Keratinocyte (primary cell): ENCODE results near the gene DPYSL4.

Experiments used
- CTCF ChIP-seq, 3 experiments: IDR thresholded peaks in 1 of 3; conservative IDR thresholded peaks in 1 of 3; optimal IDR thresholded peaks in 1 of 3; 2 replicates in 2 of 3; 3 replicates in 1 of 3; pipeline versions ENCODE3 to v1.5.1; 2011; ENCODE audit warnings: low read length in 3 of 3, mild to moderate bottlenecking in 3 of 3, moderate library complexity in 2 of 3, control low read depth in 1 of 3, inconsistent platforms in 1 of 3; ENCODE audit not compliant: insufficient read depth in 2 of 3; ENCODE audit errors: extremely low read depth in 1 of 3
- EZH2 ChIP-seq: IDR thresholded peaks from one replicate; pipeline ENCODE4 v1.6.1; 2012; ENCODE audit warnings: inconsistent platforms, mild to moderate bottlenecking, low read length, moderate library complexity

- no peak for TF ChIP-seq CTCF (optimal IDR thresholded peaks at IDR 0.05 in 1 of 3, IDR thresholded peaks at IDR 0.05 in 1 of 3, conservative IDR thresholded peaks at IDR 0.05 in 1 of 3; ENCODE audit: extremely low read depth in 1 of 3, insufficient read depth in 2 of 3, low read length in 3 of 3)
- TF ChIP-seq EZH2: no peak
Measured at GRCh38 chr10:132199854-132200311, 13.1 kb downstream of the DPYSL4 start.
